A673 (cell line): ENCODE measurements around the gene UNC13B. TPM values are rescaled to one million over a fixed set of nuclear protein-coding genes. Genes with fewer than 3 reads are reported as not detected.

Experiments
- BruUV-seq: library from RNA; stranded (reverse); fragments of 400-500 nt; replicated peaks from 2 replicates; lab custom pipeline; 2021; lab: Mats Ljungman, UMichigan
- CTCF ChIA-PET: fragments of 300-600 bp; sonication (Branson Sonifier 250); formaldehyde crosslinking; loops from one replicate; lab custom pipeline; 2022; ENCODE audit warnings: antibody characterized with exemption; lab: Charles Lee
- POLR2A ChIA-PET: fragments of 300-600 bp; sonication (Branson Sonifier 250); formaldehyde crosslinking; loops from one replicate; lab custom pipeline; 2022; ENCODE audit warnings: antibody characterized with exemption; ENCODE audit not compliant: low non-redundant PET; lab: Charles Lee
- DNase-seq: peaks from one replicate; pipeline ENCODE4 v3.0.0-alpha.2; 2015; ENCODE audit warnings: low spot score
- H3K27ac ChIP-seq: fragments of 200-600 bp; sonication (generic); 2 replicates; pipeline ENCODE4 v1.5.1; 2016; ENCODE audit warnings: mixed run types, low read depth, mild to moderate bottlenecking, mixed read lengths, antibody characterized with exemption, low read length; ENCODE audit not compliant: poor library complexity, severe bottlenecking
- H3K27me3 ChIP-seq: fragments of 200-600 bp; sonication (generic); replicated peaks from 2 replicates; pipeline ENCODE4 v1.6.1; 2017; ENCODE audit warnings: mixed run types, low read depth, mild to moderate bottlenecking, mixed read lengths, antibody characterized with exemption, low read length; ENCODE audit not compliant: insufficient read depth, poor library complexity
- H3K36me3 ChIP-seq: fragments of 200-600 bp; sonication (generic); 2 replicates; pipeline ENCODE4 v1.6.1; 2016; ENCODE audit warnings: mixed run types, mild to moderate bottlenecking, mixed read lengths, antibody characterized with exemption, low read length; ENCODE audit not compliant: insufficient read depth, poor library complexity, severe bottlenecking
- H3K4me1 ChIP-seq: fragments of 200-600 bp; sonication (generic); 2 replicates; pipeline ENCODE4 v1.6.1; 2017; ENCODE audit warnings: mixed run types, mild to moderate bottlenecking, mixed read lengths, antibody characterized with exemption, low read length; ENCODE audit not compliant: insufficient read depth, poor library complexity, severe bottlenecking
- H3K4me3 ChIP-seq: fragments of 200-600 bp; sonication (generic); 2 replicates; pipeline ENCODE4 v1.5.1; 2016; ENCODE audit warnings: low read depth, mixed run types, mild to moderate bottlenecking, mixed read lengths, low read length; ENCODE audit not compliant: poor library complexity, severe bottlenecking
- H3K9me3 ChIP-seq: fragments of 200-600 bp; sonication (generic); 2 replicates; pipeline ENCODE4 v1.6.1; 2016; ENCODE audit warnings: mixed run types, low read depth, mild to moderate bottlenecking, mixed read lengths, antibody characterized with exemption, low read length; ENCODE audit not compliant: poor library complexity, severe bottlenecking
- EZH2 ChIP-seq: fragments of 200-600 bp; sonication (generic); IDR thresholded peaks from 2 replicates; pipeline ENCODE4 v1.6.1; 2017; ENCODE audit warnings: borderline replicate concordance, low read depth, mild to moderate bottlenecking, mixed read lengths, antibody characterized with exemption, low read length; ENCODE audit not compliant: poor library complexity, severe bottlenecking
- intact Hi-C: fragments of 100-400 bp; cut with micrococcal nuclease; formaldehyde crosslinking; loops from one replicate; pipeline ENCODE4 v1.10.0; 2022; ENCODE audit not compliant: unreplicated experiment
- total RNA-seq: library from RNA; stranded (reverse); gene quantifications from 2 replicates; pipeline ENCODE4 v1.2.3, GENCODE V29; 2021
- TF ChIP-seq, protein P1 (sequence below): fragments of 300-800, 200-600 bp; sonication (generic); conservative IDR thresholded peaks from 2 replicates; pipeline ENCODE4 v1.5.1; 2017; ENCODE audit warnings: low read depth, mild to moderate bottlenecking, antibody characterized with exemption, low read length, moderate library complexity, mixed read lengths

UNC13B gene
- total RNA-seq, 1 experiment from 2014 or later, result 19.8 TPM

DNA sequence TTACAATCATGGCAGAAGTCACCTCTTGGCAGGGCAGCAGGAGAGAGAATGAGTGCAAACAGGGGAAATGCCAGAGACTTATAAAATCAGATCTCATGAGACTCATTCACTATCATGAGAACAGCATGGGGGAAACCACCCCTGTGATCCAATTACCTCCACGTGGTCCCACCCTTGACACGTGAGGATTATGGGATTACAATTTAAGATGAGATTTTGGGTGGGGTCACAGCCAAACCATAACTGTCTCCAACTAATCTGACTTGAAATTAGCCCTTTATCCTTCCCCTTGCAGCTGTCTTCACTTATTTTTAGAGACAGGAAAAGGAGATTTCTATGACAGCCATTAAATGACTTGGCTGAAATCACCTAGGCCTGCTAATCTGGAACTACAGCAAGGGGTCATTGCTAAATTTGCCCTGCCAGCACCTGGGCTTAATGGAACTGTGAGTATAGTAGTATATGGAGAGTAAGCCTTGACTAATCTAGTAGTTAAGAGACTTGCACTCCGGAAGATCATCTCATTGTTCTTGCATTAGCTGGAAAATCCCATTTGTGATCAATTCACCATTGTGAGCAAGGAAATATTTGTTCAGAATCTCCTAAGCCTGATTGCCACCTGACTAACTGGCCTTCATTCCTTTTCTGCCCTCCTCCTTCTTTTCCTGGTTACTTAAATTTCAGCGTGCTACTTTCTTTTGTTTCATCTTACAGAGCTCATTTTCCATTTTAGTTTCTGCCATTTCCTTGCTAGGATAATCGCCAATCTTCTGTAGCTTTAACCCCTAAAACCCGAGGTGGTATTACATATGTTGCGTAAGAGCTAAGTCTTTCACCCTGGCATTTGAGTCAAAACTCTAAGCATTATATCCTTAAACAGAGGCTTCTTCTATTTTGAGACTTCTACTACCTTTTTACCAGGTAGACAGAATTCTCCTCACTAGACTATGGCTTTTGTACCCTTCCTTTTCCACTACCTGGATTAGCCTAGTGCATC is 262.8 kb downstream of the UNC13B start:
- peak; percentile 61 for DNase-seq
- Histone ChIP-seq H3K4me3 (no peak overlapping the region), H3K36me3 (no peaks in the 10 kb centered on the region), H3K9me3 (no peaks in the 10 kb centered on the region), H3K27ac (no peak overlapping the region), H3K27me3 (no peaks in the 10 kb centered on the region), H3K4me1 (no peaks in the 10 kb centered on the region)
- POLR2A ChIA-PET, result no interaction called here
- TF ChIP-seq, protein P1, sequence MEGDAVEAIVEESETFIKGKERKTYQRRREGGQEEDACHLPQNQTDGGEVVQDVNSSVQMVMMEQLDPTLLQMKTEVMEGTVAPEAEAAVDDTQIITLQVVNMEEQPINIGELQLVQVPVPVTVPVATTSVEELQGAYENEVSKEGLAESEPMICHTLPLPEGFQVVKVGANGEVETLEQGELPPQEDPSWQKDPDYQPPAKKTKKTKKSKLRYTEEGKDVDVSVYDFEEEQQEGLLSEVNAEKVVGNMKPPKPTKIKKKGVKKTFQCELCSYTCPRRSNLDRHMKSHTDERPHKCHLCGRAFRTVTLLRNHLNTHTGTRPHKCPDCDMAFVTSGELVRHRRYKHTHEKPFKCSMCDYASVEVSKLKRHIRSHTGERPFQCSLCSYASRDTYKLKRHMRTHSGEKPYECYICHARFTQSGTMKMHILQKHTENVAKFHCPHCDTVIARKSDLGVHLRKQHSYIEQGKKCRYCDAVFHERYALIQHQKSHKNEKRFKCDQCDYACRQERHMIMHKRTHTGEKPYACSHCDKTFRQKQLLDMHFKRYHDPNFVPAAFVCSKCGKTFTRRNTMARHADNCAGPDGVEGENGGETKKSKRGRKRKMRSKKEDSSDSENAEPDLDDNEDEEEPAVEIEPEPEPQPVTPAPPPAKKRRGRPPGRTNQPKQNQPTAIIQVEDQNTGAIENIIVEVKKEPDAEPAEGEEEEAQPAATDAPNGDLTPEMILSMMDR, result no peak
- no peak for TF ChIP-seq EZH2
- intact Hi-C loops, result loop anchor here (5.0 kb wide), 1 partner anchor 53 kb away; no protein-coding TSS in a partner anchor
- no TSS peak for BruUV-seq
- CTCF ChIA-PET, result no interaction called here

DNA sequence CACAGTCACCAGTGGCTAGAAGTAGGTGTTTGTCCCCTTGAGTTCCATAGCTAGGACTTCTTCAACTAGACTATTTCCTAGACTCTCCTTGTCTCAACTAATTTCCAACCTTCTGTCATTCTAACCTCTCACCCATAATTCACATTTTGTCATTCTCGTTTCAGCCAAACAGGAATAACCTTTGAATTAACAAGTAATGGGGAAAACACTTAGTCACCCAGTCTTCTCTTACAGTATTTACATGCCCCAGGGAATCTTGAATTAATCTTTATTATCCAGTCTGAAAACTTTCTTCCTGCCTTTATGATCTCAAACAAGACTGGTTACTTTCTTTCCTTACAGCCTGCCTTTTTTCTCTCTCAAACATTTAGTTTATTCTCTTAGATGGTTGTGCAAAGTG is 264.8 kb downstream of the UNC13B start:
- no peaks in the 10 kb centered on the region for H3K4me1 ChIP-seq
- H3K27ac ChIP-seq, result no peak overlapping the region
- H3K27me3 ChIP-seq, result no peaks in the 10 kb centered on the region
- no peak for TF ChIP-seq EZH2
- TF ChIP-seq, protein P1, result no peak
- DNase-seq, result peak; percentile 6
- H3K9me3 ChIP-seq, result no peaks in the 10 kb centered on the region
- H3K4me3 ChIP-seq, result no peak overlapping the region
- CTCF ChIA-PET, result no interaction called here
- no peaks in the 10 kb centered on the region for H3K36me3 ChIP-seq
- POLR2A ChIA-PET, result no interaction called here
- intact Hi-C loops, result loop anchor here (2.0 to 5.0 kb wide), 2 partner anchors 14 to 51 kb away; no protein-coding TSS in a partner anchor
- no TSS peak for BruUV-seq

DNA sequence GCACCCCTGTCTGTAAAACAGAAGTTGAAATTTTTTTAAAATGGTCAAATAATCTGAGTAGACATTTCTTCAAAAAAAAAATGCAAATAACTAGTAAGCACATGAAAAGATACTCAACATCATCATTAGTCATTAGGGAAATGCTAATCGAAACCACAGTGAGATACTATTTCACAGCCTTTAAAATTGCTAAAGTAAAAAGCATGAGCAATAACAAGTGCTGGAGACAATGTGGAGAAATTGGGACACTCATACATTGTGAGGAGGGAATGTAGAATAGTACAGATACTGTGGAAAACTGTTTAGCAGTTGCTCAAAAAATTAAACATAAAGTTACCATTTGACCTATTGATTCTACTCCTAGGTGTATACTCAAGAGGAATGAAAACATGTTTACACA is 269.7 kb downstream of the UNC13B start:
- Histone ChIP-seq H3K4me3 (no peak overlapping the region), H3K27me3 (peaks cover 10% of the 10 kb centered on the region), H3K27ac (no peak overlapping the region), H3K9me3 (no peaks in the 10 kb centered on the region), H3K36me3 (no peaks in the 10 kb centered on the region), H3K4me1 (no peaks in the 10 kb centered on the region)
- intact Hi-C loops, result loop anchor here (10.0 kb wide), 2 partner anchors 97 to 833 kb away; no protein-coding TSS in a partner anchor
- no TSS peak for BruUV-seq
- TF ChIP-seq EZH2, result no peak
- TF ChIP-seq, protein P1, result no peak
- ChIA-PET CTCF (no interaction called here), POLR2A (no interaction called here)
- DNase-seq, result no peak
